ENCODE data around the gene TNS4. TPM values are rescaled to one million over a fixed set of nuclear protein-coding genes. Genes with fewer than 3 reads are reported as not detected.

Gene TNS4
- total RNA-seq, 1 donor from 2014 or later: 53.1 TPM

- no peak for DNase-seq (ENCODE audit: low spot score)
Observed at GRCh38 chr17:40458851-40459482, 42.5 kb downstream of the TNS4 start.

GRCh38 chr17:40457964-40458791 lies 43.2 kb downstream of the TNS4 start:
- no peak for DNase-seq (ENCODE audit: low spot score)

GRCh38 chr17:40457369-40457768 lies 44.1 kb downstream of the TNS4 start:
- no peak for DNase-seq (ENCODE audit: low spot score)

- no peak for DNase-seq (ENCODE audit: low spot score)
Observed at GRCh38 chr17:40456396-40456951, 44.9 kb downstream of the TNS4 start.

GRCh38 chr17:40454613-40454995 lies 46.8 kb downstream of the TNS4 start:
- DNase-seq (ENCODE audit: low spot score): no peak

GRCh38 chr17:40453881-40454612 lies 47.4 kb downstream of the TNS4 start:
- no peak for DNase-seq (ENCODE audit: low spot score)

- no peak for DNase-seq (ENCODE audit: low spot score)
Observed at GRCh38 chr17:40452921-40453378, 48.5 kb downstream of the TNS4 start.

GRCh38 chr17:40452216-40452787 lies 49.1 kb downstream of the TNS4 start:
- no peak for DNase-seq (ENCODE audit: low spot score)

GRCh38 chr17:40451420-40451819 lies 50.0 kb downstream of the TNS4 start:
- peak; percentile 81 for DNase-seq (ENCODE audit: low spot score)

GRCh38 chr17:40450175-40450574 lies 51.2 kb downstream of the TNS4 start:
- no peak for DNase-seq (ENCODE audit: low spot score)

- no peak for DNase-seq (ENCODE audit: low spot score)
Observed at GRCh38 chr17:40448639-40449261, 52.7 kb downstream of the TNS4 start.

- DNase-seq (ENCODE audit: low spot score): no peak
Observed at GRCh38 chr17:40448213-40448638, 53.2 kb downstream of the TNS4 start.

- no peak for DNase-seq (ENCODE audit: low spot score)
Observed at GRCh38 chr17:40447806-40448205, 53.6 kb downstream of the TNS4 start.

GRCh38 chr17:40447148-40447644 lies 54.2 kb downstream of the TNS4 start:
- no peak for DNase-seq (ENCODE audit: low spot score)

GRCh38 chr17:40445751-40446468 lies 55.5 kb downstream of the TNS4 start:
- DNase-seq (ENCODE audit: low spot score): no peak

- DNase-seq (ENCODE audit: low spot score): no peak
Observed at GRCh38 chr17:40443988-40444899, 57.2 kb downstream of the TNS4 start.

- DNase-seq (ENCODE audit: low spot score): peak; percentile 88
Observed at GRCh38 chr17:40443196-40443987, 58.0 kb downstream of the TNS4 start, which contains the start of gene IGFBP4. Gene IGFBP4 (plus strand): TSS chr17:40443450. CDS start chr17:40443736, 286 bp downstream.

All from ureter (tissue), 1 donor.